Activated T-cell treated with anti-CD3 and anti-CD28 coated beads for 24 hours (primary cell): ENCODE measurements around the gene FES.
"Not testable (repeated sequence)": the region's sequence is repeated elsewhere in the genome, so short reads cannot be mapped to it uniquely, and the experiment has no call there.

Experiments used
- DNase-seq: peaks from one replicate; pipeline ENCODE4 v3.0.0-alpha.2; 2020; ENCODE audit warnings: low read depth

The FES gene

DNA sequence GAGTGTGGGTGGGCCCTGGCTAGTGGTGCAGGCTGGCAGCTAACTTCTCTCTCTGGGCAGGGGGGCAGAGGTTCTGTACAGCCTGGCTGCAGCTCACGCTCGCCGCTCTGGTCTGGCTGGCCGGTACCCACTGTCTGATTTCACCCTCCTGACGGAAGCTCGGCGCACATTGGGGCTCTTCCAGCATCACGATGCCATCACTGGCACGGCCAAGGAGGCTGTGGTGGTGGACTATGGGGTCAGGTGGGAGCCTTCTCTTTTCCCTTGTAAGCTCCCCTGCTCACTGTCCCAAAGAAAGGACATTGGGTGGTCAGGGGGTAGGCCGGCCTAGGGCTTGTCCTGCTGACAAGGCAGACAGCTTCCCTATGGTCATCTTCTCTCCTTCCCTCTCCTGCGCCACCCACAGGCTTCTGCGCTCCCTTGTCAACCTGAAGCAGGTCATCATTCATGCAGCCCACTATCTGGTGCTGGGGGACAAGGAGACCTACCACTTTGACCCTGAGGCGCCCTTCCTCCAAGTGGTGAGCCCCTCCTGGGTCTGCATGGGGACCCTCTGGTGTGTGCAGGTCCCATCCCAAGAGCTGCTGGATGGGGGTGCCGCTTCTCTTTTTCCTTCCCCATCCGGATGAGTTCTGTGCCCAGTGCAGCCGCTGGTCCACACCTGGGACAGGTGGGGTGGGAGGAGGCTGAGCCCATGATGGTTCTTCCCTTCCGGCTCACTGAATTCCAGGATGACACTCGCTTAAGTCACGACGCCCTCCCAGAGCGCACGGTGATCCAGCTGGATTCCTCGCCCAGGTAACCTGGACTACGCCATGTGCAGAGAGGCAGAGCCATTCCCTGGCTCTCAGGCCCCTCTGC, 26.4 kb downstream of the FES start:
- no peak for DNase-seq

- no peak for DNase-seq
Observed at GRCh38 chr15:90911302-90911623, 27.0 kb downstream of the FES start.

- no peak for DNase-seq
Observed at GRCh38 chr15:90911906-90912769, 27.8 kb downstream of the FES start.

- no peak for DNase-seq
Observed at GRCh38 chr15:90912770-90913075, 28.4 kb downstream of the FES start.

- no peak for DNase-seq
Observed at GRCh38 chr15:90913398-90913944, 29.2 kb downstream of the FES start.

- DNase-seq, result no peak
Observed at GRCh38 chr15:90914305-90915080, 30.2 kb downstream of the FES start.

GRCh38 chr15:90915216-90915807, 31.0 kb downstream of the FES start:
- no peak for DNase-seq

DNA sequence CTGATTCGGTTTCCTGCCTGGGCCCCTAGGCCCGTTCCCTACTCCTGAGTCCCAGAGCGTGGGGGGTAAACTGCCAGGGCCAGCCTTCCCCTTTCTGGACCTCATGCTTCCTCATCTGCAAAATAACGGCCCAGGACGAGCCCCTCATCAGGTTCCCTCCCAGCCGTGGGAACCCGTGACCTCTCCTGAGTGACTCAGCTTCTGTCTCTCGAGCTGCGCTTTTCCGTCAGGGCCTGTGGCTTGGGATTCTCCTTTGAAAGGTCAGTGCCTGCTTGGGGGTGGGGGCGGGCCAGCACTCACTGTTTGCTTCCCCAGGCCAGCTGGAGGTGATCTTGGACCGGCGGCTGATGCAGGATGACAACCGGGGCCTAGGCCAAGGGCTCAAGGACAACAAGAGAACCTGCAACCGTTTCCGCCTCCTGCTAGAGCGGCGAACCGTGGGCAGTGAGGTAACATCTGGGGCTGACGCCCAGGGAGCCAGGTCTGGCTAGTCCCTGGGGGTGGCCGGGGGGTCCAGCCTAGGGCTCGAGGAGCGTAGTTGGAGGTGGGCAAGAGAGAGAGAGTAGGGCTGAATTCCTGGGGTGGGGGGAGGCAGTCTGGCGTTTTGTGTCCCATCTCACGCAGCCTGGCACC, 31.6 kb downstream of the FES start:
- DNase-seq, result no peak

GRCh38 chr15:90916461-90916860, 32.2 kb downstream of the FES start:
- DNase-seq, result no peak

- no peak for DNase-seq
Observed at GRCh38 chr15:90917569-90917968, 33.3 kb downstream of the FES start.

DNA sequence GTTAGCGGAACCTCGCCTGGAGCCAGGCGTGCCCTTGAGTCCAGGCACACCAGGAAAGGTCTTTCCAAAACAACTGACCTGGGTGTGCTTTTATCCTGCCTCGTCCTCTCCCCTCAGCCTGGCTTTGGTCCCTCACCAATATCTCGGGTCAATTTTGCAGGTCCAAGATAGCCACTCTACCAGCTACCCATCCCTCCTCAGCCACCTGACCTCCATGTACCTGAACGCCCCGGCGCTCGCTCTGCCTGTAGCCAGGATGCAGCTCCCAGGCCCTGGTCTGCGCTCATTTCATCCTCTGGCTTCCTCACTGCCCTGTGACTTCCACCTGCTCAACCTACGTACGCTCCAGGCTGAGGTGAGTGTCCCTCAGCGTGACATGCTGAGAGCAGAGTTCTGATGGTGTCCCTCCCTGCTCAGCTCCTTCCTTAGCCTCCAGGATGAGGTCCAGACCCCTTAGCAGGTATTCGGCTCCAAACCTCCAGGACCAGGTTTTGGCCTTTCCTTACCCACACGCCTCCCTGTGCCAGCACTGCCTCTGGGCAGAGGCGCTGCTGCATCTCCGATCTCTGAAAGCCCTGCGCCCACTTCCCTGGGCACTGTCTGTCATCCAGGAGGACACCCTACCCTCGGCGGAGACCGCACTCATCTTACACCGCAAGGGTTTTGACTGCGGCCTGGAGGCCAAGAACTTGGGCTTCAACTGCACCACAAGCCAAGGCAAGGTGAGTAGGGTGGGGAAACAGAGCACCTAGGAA, 33.9 kb downstream of the FES start:
- no peak for DNase-seq

DNA sequence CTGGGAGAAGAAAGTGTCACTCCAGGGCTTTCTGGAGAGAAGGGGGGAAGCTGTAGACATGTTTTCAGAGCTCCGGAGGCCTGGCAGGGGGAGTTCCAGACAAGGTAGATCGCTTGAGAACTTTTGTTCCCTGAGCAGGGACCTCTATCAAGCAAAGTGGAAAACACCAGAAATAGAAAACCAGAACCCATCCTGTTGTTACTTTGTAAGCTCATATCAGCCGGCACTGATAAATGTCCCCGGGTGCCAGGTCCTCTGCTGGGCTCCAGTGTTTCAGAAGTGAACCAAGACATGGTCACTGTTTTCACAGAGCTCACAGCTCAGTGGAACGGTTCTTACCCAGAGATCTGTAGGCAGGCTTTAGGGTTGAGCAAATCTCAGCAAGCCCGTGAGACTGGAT, 34.5 kb downstream of the FES start:
- no peak for DNase-seq

DNA sequence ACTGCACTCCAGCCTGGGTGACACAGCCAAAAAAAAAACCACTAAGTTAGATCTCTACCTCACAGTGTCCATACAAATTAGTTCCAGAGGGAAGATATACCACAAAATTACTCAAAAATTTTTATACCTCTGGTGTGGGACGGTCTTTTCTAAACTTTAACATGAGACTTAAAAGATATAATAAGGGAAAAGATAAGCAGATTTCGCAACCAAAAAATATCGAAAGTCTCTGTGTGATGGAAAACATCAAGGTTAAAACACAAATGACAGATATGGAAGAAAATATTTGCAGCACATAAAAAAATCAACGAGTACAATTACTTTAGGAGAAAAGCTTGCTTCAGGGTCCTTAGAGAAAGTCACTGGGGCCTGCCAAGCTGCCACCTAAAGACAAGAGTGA, 37.6 kb downstream of the FES start:
- no peak for DNase-seq

DNA sequence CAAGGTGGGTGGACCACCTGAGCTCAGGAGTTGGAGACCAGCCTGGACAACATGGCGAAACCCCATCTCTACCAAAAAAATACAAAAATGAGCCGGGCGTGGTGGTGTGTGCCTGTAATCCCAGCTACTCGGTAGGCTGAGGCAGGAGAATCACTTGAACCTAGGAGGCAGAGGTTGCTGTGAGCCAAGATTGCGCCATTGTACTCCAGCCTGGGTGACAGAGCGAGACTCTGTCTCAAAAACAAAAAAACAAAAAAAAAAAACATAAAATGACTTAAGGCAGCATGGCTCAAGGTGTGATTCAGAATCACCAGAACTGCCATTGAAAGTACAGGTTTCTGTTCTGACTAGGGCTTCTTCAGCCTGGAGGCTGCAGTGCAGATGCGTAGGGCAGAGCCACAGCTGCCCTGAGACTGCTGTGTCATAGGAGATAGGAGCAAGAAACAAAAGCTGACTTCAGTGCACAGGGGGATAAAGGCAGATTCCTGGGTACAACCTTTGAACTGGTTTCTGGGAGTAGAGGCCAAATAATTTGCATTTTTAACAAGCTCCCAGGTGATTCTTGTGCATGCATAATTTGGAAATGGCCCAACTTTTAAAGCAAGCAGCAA, 38.5 kb downstream of the FES start:
- not testable (repeated sequence) for DNase-seq

DNA sequence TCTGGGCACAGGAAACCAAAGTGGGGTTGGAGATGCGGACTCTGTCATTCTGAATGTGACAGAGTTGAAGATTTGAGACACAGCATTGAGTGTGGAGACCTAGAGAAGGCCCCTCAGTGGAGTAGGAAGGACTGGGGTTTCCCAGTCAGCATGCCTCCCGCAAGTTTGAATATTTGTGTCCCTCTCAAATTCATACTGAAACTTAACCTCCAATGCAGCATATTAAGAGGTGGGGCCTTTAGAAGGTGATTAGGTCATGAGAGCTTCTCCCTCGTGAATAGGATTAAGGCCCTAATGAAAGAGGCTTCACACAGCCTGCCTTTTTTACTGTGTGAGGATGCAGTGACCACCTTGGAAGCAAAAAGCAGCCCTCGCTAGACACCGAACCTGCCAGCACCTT, 40.1 kb downstream of the FES start:
- DNase-seq, result no peak

DNA sequence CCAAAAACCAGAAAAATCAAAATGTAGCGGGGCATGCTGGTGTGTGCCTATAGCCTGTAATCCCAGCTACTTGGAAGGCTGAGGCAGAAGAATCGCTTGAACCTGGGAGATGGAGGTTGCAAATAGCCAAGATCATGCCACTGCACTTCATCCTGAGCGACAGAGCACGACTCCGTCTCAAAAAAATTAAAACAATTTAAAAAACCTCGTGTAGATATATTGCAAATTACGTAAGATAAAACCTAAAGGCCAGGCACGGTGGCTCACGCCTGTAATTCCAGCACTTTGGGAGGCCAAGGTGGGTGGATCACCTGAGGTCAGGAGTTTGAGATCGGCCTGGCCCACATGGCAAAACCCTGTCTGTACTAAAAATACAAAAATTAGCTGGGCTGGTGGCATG, 42.5 kb downstream of the FES start:
- DNase-seq, result not testable (repeated sequence)

DNA sequence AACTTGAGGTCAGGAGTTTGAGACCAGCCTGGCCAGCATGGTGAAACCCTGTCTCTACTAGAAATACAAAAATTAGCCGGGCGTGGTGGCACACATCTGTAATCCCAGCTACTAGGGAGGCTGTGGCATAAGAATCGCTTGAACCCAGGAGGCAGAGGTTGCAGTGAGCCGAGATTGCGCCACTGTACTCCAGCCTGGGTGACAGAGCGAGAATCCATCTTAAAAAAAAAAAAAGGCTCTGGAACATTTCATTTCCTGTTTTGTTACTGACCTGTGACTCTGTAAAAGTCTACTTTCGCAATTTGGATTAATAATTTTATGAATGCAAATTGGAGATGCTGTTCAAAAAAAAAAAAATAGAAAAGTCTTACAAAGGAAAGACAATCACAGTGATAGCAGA, 43.8 kb downstream of the FES start:
- not testable (repeated sequence) for DNase-seq

DNA sequence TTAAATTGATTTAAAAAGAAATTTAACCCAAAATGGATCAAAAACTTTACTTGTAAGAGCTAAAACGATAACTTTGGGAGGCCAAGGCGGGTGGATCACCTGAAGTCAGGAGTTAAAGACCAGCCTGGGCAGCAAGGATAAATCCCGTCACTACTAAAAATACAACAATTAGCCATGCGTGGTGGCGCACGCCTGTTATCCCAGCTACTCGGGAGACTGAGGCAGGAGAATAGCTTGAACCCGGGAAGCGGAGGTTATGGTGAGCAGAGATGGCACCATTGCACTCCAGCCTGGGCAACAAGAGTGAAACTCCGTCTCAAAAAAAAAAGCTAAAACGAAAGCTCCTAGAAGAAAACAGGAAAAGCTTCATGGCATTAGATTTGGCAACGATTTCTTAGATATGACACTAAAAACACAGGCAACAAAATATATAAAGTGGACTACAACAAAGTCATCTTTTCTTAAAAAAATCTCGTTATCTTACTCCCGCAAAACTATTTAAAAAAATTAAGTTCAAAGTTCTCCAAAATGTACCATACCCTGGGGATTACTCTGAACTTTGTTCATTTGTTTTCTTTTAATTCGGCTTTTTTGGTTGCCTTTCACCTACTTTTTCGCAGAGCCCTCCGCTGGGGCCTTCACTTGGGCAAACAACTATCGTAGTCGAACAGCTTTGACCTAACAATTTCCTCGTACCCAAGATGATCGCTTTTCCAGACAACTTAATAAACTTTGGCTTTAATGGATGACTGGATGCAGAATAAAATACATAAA, 45.1 kb downstream of the FES start:
- no peak for DNase-seq

DNA sequence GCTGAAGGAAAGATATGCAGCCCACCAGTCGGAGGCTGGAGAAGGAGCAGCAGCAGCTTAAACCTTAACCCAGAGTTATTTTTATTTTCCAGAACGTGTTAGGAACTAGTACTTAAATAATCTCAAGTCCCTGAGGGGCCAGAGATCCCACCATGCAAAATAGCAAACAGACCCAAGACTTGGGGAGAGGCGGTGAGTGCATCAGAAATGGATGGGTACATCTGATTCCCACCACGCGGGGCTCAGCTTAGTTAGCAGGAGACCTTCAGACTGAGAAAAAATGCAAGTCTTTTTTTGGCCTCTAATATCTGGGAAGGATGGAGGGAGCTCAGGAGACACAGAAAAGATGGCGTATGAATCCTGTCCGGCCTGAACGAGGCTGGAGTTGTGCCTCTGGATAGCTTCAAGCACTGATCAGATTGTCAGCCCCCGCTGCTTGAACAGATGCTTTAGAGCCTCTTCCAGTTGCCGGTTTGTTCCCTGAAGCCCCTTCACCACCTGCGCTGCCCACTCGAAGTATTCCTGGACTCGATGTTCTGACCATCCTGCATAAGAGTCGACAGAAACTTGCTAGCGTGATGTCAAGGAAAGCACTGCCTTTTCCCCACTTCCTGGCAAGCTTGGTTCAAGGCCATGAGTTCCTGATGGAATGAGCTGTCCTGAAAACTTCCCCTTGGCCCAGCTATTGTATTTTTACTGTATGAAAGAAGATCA, 46.7 kb downstream of the FES start:
- DNase-seq, result no peak
